ENCODE data around the gene KCTD15.

Gene KCTD15

DNA sequence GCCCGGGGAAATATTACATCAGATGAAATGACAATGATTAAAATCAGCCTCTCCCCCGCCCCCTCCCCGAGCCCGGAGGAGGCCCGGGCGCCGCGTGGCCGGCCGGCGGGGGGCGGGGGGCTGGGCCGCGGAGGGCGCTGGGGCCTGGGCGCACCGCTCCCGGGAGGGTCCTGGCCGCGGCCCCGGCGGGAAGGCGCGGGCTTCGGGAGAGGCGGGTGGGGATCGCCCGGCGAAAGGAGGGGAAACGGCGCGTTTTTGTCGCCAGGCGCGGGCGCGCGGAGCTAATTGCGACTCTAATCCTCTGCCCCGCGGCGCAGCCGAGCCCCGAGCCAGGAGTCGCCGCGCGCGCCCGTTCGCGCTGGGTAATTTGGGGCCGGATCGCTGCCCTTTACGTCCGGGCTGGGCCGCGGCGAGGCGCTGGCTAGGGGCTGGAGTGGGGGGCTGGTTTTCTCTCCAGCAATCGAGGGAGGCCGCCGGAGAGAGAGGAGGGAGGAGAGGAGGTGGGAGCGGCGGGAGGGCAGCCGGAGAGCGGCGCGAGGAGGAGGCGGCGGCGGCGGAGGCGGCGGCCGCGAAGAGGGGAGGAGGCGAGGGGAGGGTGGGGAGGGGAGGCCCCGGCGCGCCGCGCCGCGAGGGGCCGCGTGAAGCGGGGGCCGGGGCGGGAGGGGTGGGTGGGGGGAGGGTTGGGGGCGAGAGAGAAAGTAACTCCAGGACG, at the start of gene KCTD15:
Gene KCTD15, plus strand, starts transcription at position 707 of the 712 bp plus-strand sequence. CDS start 3,585 bp downstream, outside the sequence.
- peak; percentile 60 for DNase-seq

- no peak for DNase-seq
These were observed 49.4 kb upstream of the KCTD15 start for GRCh38 chr19:33747273-33747672.

- no peak for DNase-seq
These were observed 48.4 kb upstream of the KCTD15 start for GRCh38 chr19:33748231-33748630.

GRCh38 chr19:33749016-33749415, 47.7 kb upstream of the KCTD15 start:
- no peak for DNase-seq

- DNase-seq, result no peak
These were observed 47.0 kb upstream of the KCTD15 start for GRCh38 chr19:33749619-33750175.

DNA sequence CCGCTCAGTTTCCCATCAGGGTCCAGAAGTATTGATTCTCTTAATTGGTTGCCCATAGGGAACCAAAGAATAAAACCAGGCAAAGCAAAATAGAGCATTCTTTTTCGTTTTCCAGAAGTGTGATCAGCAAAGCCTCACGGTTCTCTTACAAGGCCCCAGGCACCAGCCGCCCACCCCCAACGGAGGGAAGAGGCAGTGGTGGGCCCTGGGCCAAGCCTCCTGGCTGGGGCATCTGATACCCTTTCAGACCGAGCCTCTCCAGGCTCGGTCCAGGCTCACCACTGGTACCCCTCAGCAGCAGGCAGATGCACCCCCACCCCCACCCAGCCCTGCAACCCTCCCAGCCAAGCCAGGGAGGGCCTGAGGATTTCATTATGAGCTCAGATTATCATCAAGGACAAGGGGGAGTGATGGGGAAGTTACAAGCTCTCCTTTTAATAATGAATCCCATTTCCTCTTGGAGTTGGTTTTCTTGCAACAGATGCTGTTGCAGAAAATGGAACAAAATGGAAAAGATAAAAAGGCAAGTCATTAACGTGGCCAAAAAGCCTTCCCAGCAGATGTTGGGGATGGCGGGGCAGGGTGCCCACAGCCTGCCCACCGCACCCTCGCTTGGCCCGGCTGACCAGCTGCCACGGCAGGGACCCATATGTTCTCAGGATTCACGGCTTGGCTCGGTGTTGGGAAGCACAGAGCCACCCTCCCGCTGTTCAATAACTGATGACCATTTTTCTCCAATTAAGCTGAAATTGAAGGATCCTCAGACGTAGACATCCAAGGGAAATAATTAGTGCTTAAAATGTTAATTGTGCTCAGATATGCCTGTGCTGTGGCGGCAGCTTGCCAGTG, 45.9 kb upstream of the KCTD15 start:
- DNase-seq, result no peak

- DNase-seq, result no peak
These were observed 45.3 kb upstream of the KCTD15 start for GRCh38 chr19:33751436-33751770.

DNA sequence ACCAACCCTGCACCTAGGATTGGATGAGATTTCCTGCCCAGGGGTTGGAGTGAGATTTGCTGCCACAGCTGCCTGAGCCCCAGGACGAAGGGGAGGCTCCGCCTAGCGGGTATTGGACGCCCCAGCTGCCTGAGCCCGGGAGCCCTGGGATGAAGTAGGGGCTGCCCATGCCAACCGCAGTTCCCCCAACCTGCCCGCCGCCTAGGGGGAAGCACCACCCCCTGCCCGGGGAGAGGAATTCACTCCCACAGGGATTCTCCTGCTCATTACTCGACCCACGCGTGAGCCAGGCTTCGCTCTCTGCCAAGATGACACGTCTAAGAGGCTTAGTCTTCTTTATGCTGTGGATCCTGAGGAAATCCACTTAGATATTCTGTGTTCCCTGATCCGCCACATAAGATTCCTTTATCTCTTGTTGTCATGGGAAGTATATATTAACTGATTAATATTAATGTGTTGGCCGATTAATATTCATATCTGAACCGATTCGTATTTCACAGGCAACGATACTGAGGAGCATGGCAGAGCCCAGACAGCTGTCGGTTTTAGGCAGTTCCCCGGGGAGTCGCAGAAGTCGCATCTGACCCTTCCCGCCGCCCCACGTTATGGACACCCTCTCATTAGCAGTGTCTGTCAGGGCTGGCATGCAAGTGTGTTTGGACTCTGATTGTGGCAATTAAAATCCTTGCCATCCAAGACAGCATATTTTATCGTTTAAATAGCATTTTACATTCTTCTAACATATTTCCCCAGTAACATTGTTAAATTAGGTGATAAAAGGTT, 44.5 kb upstream of the KCTD15 start:
- no peak for DNase-seq

- no peak for DNase-seq
These were observed 43.7 kb upstream of the KCTD15 start for GRCh38 chr19:33752945-33753344.

GRCh38 chr19:33754361-33754760, 42.3 kb upstream of the KCTD15 start:
- no peak for DNase-seq

DNA sequence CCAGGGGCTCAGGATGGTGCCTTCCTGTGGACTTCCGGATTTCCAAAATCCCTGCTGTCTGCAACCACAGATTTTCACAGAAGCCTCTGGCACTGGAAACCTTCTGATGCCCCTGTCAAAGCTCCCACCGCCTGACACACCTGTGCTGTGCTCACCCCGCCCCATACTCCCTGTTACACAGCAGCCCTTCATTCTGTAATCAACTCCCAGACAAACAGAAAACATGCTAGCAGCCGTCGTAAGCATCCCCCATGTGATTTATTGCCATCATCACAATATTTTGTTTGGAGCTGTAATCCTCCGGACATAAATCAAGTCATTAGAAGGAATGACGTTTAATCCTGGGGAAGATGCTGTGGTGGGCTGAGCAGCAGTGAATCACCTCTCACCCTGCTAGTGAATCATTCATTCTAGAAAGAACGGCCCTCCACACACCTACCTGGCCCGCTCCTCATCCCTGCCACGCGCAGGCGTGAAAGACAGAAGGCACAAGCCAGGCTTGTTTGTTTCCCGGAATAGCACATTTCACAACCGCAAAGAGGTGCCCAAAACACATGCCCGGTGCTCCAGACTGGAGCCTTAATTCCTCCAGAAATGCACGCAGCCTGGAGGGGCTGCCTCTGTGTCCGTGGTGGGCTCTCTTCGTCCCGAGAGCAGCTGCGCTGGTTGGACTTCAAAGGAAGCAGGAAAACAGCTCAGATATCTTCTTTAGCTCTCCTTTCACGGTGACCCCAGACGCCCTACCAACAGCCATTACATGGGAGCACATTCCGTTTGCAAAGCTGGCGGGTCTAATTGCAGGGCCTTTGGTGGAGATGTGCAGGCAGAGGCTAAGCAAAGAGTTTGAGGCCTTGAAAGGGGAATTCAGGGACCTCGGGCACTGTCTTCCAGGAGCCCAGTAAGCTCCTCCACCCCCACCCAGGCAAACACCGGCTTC, 41.3 kb upstream of the KCTD15 start:
- no peak for DNase-seq

GRCh38 chr19:33756177-33756576, 40.5 kb upstream of the KCTD15 start:
- DNase-seq, result peak; percentile 30

- DNase-seq, result peak; percentile 87
These were observed 38.1 kb upstream of the KCTD15 start for GRCh38 chr19:33758541-33759013.

DNA sequence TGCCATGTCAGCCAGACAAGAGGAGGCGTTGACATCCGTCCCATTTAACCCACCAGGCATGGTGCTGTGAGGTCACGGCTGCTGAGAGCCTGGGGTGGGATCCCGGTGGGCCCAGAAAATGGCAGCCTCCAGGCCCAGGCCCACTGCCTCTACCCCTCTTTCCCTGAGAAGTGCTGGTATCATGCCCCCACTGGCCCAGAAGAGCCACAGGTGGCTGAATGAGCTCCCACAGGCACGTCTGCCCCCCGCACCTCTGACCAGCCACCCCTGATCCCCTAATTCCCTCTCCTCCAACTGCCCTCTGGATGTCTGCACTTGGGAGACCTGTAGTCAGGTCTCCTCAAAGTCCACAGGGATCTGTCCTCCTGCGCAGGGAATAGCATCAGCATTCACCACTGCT, 37.3 kb upstream of the KCTD15 start:
- DNase-seq, result no peak

- no peak for DNase-seq
These were observed 32.9 kb upstream of the KCTD15 start for GRCh38 chr19:33763633-33764371.

GRCh38 chr19:33766623-33767022, 30.0 kb upstream of the KCTD15 start:
- no peak for DNase-seq

DNA sequence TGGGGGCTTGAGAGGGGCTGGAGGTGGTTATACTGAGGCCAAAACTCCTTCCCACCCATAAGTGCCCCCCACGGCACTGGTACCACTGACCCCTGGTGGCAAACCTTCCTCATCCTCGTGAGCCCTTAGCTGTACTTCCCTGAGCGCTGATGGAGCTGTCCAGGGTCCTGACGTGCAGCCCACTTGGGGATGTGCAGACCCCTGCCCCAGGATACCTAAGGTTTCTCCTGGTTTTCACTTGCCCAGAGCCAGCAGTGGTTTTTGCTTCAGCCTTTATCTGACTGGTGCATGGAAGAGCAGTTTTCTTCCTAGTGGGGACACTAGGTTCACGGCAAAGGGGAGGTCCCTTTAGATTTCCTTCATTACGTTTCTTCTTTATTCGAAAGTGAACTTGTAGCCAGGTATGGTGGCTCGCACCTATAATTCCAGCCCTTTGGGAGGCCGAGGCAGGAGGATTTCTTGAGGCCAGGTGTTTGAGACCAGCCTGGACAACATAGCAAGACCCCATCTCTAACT, 28.7 kb upstream of the KCTD15 start:
- peak; percentile 35 for DNase-seq

DNA sequence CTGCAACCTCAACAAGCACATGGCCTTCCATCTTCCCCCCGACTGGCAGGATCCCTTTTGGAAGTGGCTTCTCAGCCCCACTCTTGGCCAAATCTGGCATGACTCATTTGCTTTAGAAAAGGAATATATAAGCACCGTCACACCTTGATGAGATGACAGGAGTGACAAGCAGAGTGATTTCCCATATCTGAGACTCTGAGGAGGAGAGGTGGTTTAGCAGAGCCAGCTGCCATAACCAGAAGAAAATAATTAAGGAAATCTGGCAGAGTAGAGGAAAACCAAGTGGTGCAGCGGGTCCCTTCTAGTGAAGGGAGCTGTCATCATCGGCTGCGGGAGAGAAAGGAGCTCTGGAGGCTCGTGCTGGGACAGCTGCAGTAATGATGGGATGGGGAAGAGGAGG, 27.5 kb upstream of the KCTD15 start:
- DNase-seq, result no peak

GRCh38 chr19:33770107-33770506, 26.6 kb upstream of the KCTD15 start:
- no peak for DNase-seq

DNA sequence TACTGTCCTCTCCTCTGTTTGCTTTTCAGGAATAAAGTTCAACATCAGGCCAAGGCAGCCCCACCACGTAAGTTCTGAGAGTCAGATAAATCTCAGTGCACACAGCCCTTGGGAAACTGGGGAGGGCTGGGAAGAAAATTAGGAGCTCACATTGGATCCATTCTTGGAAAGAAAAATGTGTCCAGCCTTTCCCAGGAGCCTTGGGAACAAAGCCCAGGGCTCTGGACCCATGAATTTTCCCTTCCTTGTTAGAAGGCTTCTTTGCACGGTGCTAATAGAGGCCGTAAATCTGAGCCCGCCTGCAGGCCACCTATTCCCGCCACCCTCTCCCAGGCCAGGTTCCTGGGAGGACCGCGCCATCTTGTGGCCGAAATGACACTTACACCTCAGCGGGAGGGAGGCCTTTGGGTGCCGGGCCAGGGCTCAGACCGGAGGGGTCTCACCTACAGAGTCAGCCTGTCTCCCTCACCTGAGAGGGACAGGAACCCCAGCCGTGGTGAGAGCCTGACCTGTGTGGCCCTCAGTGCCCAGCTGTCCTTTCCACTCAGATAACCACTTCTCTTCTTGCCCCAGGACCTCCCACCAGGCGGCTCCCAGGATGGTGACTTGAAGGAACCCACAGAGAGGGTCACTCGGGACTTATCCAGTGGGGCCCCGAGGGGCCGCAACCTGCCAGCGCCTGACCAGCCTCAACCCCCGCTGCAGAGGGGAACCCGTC, 25.1 kb upstream of the KCTD15 start:
- peak; percentile 73 for DNase-seq
